Suprapubic skin (tissue), 4 donors: ENCODE measurements around the gene COMMD7. TPM values are rescaled to one million over a fixed set of nuclear protein-coding genes. Genes with fewer than 3 reads are reported as not detected.
"Not testable (repeated sequence)": the region's sequence is repeated elsewhere in the genome, so short reads cannot be mapped to it uniquely, and the experiment has no call there.

Experiments
- DNase-seq, 2 donors: peaks; one replicate each; pipeline ENCODE4 v3.0.0-alpha.2; 2019; ENCODE audit warnings: low spot score in 2 of 2
- H3K27ac ChIP-seq: fragments of 200-600 bp; sonication (generic); one replicate; pipeline ENCODE4 v1.5.1; 2019
- H3K27me3 ChIP-seq: fragments of 200-600 bp; sonication (generic); one replicate; pipeline ENCODE4 v1.5.1; 2019
- H3K36me3 ChIP-seq: fragments of 200-600 bp; sonication (generic); one replicate; pipeline ENCODE4 v1.5.1; 2019
- H3K4me1 ChIP-seq: fragments of 200-600 bp; sonication (generic); one replicate; pipeline ENCODE4 v1.5.1; 2019
- H3K4me3 ChIP-seq: fragments of 200-600 bp; sonication (generic); one replicate; pipeline ENCODE4 v1.5.1; 2019; ENCODE audit warnings: mild to moderate bottlenecking
- H3K9me3 ChIP-seq: fragments of 200-600 bp; sonication (generic); one replicate; pipeline ENCODE4 v1.5.1; 2019
- EP300 ChIP-seq: sonication (generic); formaldehyde crosslinking; IDR thresholded peaks from one replicate; pipeline ENCODE4 v1.6.1; 2017; ENCODE audit warnings: antibody characterized with exemption
- POLR2A ChIP-seq, 2 donors: fragments of 450-650 bp; IDR thresholded peaks; one replicate each; pipeline ENCODE4 v1.6.1; 2017; ENCODE audit warnings: antibody characterized with exemption in 2 of 2, mild to moderate bottlenecking in 2 of 2, moderate library complexity in 2 of 2
- POLR2AphosphoS5 ChIP-seq, 3 donors: sonication (generic); formaldehyde crosslinking; IDR thresholded peaks; one replicate each; pipeline ENCODE4 v1.6.1; 2017; ENCODE audit warnings: antibody characterized with exemption in 3 of 3
- WGBS: methylation state at CpG from one replicate; pipeline ENCODE4 v1.1.5; 2018; 5-methylcytosine and 5-hydroxymethylcytosine counted together
- total RNA-seq, 4 donors: library from RNA; depleted of rRNA; stranded (reverse); fragments of >200 nt; gene quantifications; one replicate each; pipeline ENCODE4 v1.1.0, GENCODE V29; 2016
- TF ChIP-seq, protein P1 (sequence below), 2 donors: fragments of 200-600 bp in 1 of 2; fragments of 450-650 bp in 1 of 2; sonication (generic) in 1 of 2; IDR thresholded peaks; one replicate each; pipeline ENCODE4 v1.5.1; 2016 to 2019; ENCODE audit warnings: antibody characterized with exemption in 2 of 2, mild to moderate bottlenecking in 1 of 2, moderate library complexity in 1 of 2

The COMMD7 gene
- total RNA-seq, 4 donors from 2014 or later: 13.3 to 17.5 (median 15.6) TPM

DNA sequence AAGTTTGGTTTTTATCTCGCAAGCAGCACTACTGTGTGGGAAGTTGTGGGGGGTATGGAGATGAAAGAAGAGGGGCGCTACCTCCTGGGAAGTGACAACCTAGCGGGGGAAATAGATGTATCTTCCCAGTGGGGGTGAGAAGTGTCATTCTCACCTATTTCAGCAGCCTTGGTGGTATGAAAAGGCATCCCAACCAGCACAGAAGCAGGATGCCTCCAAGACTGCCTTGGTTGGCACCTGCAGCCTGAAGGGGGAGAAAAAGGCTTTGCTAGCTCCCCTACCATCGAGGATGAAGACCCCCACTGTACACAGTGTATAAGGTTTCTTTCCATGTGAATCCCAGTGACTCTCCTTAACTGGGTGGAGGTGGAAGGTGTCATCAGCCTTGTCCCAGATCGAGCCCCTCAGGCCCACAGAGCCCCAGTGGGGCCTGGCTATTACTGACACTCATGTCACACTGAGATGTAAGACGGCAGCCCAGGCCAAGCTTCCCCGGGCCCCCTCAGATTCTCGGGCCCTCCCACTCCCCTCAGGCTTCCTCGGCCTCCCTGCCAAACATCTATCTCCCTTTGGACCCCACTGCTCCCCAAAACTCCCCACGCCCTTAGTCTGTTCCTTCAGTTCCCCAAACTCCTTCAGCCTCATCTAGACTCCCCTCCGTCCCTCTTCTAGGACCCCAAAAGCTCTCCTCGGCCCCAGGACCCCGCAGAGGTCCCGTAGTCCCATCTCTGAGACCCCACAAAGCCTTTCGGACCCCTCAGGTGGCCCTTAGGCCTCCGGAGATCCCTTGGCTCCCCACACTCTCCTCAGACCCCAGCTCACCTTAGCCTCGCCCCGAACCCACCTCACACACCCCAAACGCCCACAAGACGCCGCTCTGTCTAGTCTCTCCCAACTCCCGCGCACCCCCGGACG, 688 bp downstream of the COMMD7 start:
- Histone ChIP-seq H3K27me3 (no peaks in the 10 kb centered on the region), H3K9me3 (no peaks in the 10 kb centered on the region), H3K4me3 (peak overlapping the region; percentile 84), H3K4me1 (peaks cover 20% of the 10 kb centered on the region), H3K36me3 (no peaks in the 10 kb centered on the region), H3K27ac (peak overlapping the region; percentile 88)
- peak in 1 of 2 donors; percentile 60 for DNase-seq
- 9% methylated on average over 25 of the region's 25 CpGs for WGBS
- TF ChIP-seq POLR2A (IDR thresholded peaks at IDR 0.05): no peak
- TF ChIP-seq, protein P1, sequence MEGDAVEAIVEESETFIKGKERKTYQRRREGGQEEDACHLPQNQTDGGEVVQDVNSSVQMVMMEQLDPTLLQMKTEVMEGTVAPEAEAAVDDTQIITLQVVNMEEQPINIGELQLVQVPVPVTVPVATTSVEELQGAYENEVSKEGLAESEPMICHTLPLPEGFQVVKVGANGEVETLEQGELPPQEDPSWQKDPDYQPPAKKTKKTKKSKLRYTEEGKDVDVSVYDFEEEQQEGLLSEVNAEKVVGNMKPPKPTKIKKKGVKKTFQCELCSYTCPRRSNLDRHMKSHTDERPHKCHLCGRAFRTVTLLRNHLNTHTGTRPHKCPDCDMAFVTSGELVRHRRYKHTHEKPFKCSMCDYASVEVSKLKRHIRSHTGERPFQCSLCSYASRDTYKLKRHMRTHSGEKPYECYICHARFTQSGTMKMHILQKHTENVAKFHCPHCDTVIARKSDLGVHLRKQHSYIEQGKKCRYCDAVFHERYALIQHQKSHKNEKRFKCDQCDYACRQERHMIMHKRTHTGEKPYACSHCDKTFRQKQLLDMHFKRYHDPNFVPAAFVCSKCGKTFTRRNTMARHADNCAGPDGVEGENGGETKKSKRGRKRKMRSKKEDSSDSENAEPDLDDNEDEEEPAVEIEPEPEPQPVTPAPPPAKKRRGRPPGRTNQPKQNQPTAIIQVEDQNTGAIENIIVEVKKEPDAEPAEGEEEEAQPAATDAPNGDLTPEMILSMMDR (IDR thresholded peaks at IDR 0.05): no peak
- no peak for TF ChIP-seq EP300
- TF ChIP-seq POLR2AphosphoS5 (IDR thresholded peaks at IDR 0.05): no peak

DNA sequence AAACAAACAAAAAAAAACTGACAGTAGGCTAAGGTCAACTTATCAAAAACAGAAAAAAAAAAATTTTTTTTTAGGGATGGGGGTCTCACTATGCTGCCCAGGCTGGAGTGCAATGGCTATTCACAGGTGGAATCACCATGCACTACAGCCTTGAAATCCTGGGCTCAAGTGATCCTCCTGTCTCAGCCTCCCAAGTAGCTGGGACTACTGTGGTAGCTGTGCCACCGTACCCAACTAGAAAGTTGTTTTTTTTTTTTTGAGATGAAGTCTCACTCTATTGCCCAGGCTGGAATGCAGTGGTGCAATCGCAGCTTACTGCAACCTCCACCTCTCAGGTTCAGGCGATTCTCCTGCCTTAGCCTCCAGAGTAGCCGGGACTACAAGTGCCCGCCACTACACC, 2.1 kb downstream of the COMMD7 start:
- H3K27ac ChIP-seq: no peak overlapping the region
- no peaks in the 10 kb centered on the region for H3K27me3 ChIP-seq
- peaks cover 20% of the 10 kb centered on the region for H3K4me1 ChIP-seq
- H3K9me3 ChIP-seq: no peaks in the 10 kb centered on the region
- DNase-seq: no peak
- H3K36me3 ChIP-seq: no peaks in the 10 kb centered on the region
- WGBS: 91% methylated on average over 5 of the region's 5 CpGs
- TF ChIP-seq EP300 (no peak), POLR2AphosphoS5 (IDR thresholded peaks at IDR 0.05) (no peak)
- TF ChIP-seq, protein P1 (IDR thresholded peaks at IDR 0.05): no peak
- H3K4me3 ChIP-seq: no peak overlapping the region

GRCh38 chr20:32737371-32738223, 5.7 kb downstream of the COMMD7 start:
- H3K9me3 ChIP-seq: no peaks in the 10 kb centered on the region
- H3K36me3 ChIP-seq: no peaks in the 10 kb centered on the region
- no peak overlapping the region for H3K4me3 ChIP-seq
- TF ChIP-seq POLR2A (IDR thresholded peaks at IDR 0.05): no peak
- no peak for TF ChIP-seq EP300
- no peak for TF ChIP-seq POLR2AphosphoS5 (IDR thresholded peaks at IDR 0.05)
- TF ChIP-seq, protein P1 (IDR thresholded peaks at IDR 0.05): no peak
- no peaks in the 10 kb centered on the region for H3K27me3 ChIP-seq
- no peak overlapping the region for H3K27ac ChIP-seq
- peaks cover 8% of the 10 kb centered on the region for H3K4me1 ChIP-seq
- DNase-seq: no peak
- WGBS: 63% methylated on average over 7 of the region's 7 CpGs

DNA sequence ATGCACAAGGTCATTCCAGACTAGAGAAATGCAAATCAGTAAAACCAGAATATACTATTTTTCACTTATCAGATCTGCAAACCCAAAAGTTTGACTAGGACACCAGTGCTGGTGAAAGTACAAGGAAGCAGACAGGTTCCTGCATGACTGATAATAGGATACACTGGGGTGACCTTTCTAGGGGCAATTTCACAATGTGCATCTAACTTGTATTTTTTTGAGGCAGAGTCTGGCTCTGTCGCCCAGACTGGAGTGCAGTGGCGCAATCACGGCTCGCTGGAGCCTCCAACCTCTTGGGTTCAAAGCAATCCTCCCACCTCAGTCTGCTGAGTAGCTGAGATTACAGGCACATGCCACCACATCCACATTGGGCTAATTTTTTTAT, 11.4 kb downstream of the COMMD7 start:
- Histone ChIP-seq H3K4me1 (peaks cover 13% of the 10 kb centered on the region), H3K4me3 (no peak overlapping the region), H3K36me3 (peaks cover 12% of the 10 kb centered on the region), H3K27me3 (no peaks in the 10 kb centered on the region), H3K9me3 (no peaks in the 10 kb centered on the region), H3K27ac (no peak overlapping the region)
- no peak for TF ChIP-seq POLR2AphosphoS5 (IDR thresholded peaks at IDR 0.05)
- TF ChIP-seq, protein P1 (IDR thresholded peaks at IDR 0.05): no peak
- no peak for TF ChIP-seq POLR2A (IDR thresholded peaks at IDR 0.05)
- TF ChIP-seq EP300: no peak
- DNase-seq: no peak
- 53% methylated on average over 4 of the region's 4 CpGs for WGBS

GRCh38 chr20:32729334-32729733, 13.9 kb downstream of the COMMD7 start:
- peaks cover 13% of the 10 kb centered on the region for H3K4me1 ChIP-seq
- H3K36me3 ChIP-seq: peaks cover 27% of the 10 kb centered on the region
- 94% methylated on average over 5 of the region's 5 CpGs for WGBS
- not testable (repeated sequence) for H3K4me3 ChIP-seq, H3K27me3 ChIP-seq, H3K27ac ChIP-seq, DNase-seq, H3K9me3 ChIP-seq

DNA sequence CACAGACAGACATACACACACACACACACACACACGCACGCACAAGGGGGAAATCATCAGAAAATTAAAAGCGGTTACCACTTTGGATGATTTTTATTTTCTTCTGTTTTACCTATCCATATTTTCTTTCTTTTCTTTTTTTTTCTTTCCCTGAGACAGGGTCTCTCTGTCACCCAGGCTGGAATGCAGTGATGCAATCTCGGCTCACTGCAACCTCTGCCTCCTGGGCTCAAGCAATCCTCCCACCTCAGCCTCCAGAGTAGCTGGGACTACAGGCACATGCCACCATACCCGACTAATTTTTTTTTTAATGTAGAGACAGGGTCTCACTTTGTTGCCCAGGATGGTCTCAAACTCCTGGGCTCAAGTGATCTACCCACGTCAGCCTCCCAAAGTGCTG, 14.8 kb downstream of the COMMD7 start:
- not testable (repeated sequence) for H3K27ac ChIP-seq, H3K4me3 ChIP-seq, DNase-seq, H3K9me3 ChIP-seq, H3K27me3 ChIP-seq
- Histone ChIP-seq H3K36me3 (peaks cover 27% of the 10 kb centered on the region), H3K4me1 (peaks cover 13% of the 10 kb centered on the region)
- WGBS: 96% methylated on average over 6 of the region's 6 CpGs
